Epithelial cell of esophagus (primary cell): ENCODE data around the gene HTRA1.

Source experiments
- DNase-seq: peaks from one replicate; pipeline ENCODE4 v3.0.0; 2010; ENCODE audit warnings: low read depth
- H3K4me3 ChIP-seq: 2 replicates; pipeline ENCODE4 v1.5.1; 2011; ENCODE audit warnings: mild to moderate bottlenecking, low read length, control low read depth
- CTCF ChIP-seq: IDR thresholded peaks from 2 replicates; pipeline ENCODE4 v1.5.1; 2011; ENCODE audit warnings: low read depth, mild to moderate bottlenecking, low read length, control low read depth, inconsistent platforms; ENCODE audit not compliant: insufficient read depth; ENCODE audit errors: missing control alignments

HTRA1 gene

GRCh38 chr10:122505011-122505410 is 43.7 kb downstream of the HTRA1 start:
- no peak for DNase-seq
- no peak for TF ChIP-seq CTCF
- no peak overlapping the region for H3K4me3 ChIP-seq

- no peak overlapping the region for H3K4me3 ChIP-seq
- TF ChIP-seq CTCF = no peak
- no peak for DNase-seq
Measured at GRCh38 chr10:122505885-122506645, 44.7 kb downstream of the HTRA1 start.

GRCh38 chr10:122507616-122508015 is 46.3 kb downstream of the HTRA1 start:
- no peak for TF ChIP-seq CTCF
- no peak overlapping the region for H3K4me3 ChIP-seq
- no peak for DNase-seq

GRCh38 chr10:122508021-122508420 is 46.7 kb downstream of the HTRA1 start:
- no peak overlapping the region for H3K4me3 ChIP-seq
- DNase-seq = no peak
- TF ChIP-seq CTCF = no peak

GRCh38 chr10:122509323-122509722 is 48.0 kb downstream of the HTRA1 start:
- TF ChIP-seq CTCF = no peak
- no peak for DNase-seq
- no peak overlapping the region for H3K4me3 ChIP-seq

- no peak for TF ChIP-seq CTCF
- peak; percentile 98 for DNase-seq
- H3K4me3 ChIP-seq = no peak overlapping the region
Measured at GRCh38 chr10:122510326-122510725, 49.0 kb downstream of the HTRA1 start.

GRCh38 chr10:122510736-122511135 is 49.4 kb downstream of the HTRA1 start:
- H3K4me3 ChIP-seq = no peak overlapping the region
- no peak for DNase-seq
- no peak for TF ChIP-seq CTCF
